Measurements from ENCODE around the gene GPC3. TPM values are rescaled to one million over a fixed set of nuclear protein-coding genes. Genes with fewer than 3 reads are reported as not detected.
"Not testable (repeated sequence)": the region's sequence is repeated elsewhere in the genome, so short reads cannot be mapped to it uniquely, and the experiment has no call there.

The GPC3 gene
- total RNA-seq, 2 donors from 2014 or later: 1.9 to 2.0 TPM

DNA sequence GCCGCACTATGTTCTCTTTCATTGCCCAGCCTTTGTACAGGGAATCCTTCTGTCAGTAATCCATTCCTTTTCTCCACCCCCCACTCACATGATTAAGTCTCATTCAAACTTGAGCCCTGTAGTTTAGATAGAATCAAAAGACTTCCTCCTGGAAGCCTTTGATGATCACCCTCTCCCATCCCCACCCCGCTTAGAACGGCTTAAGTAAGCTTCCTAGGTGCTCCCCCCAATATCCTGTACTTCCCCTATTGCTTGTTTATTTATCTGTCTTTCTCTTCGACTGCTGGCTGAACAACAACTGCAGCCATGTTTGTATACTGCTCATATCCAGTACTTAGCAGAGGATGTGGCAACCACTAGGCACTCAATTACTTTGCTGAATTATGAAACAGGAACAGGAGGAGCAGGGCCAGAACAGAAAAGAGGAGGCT lies 38.5 kb upstream of the GPC3 start:
- H3K27ac ChIP-seq: no peak overlapping the region
- no peaks in the 10 kb centered on the region for H3K36me3 ChIP-seq
- H3K4me1 ChIP-seq: no peaks in the 10 kb centered on the region

DNA sequence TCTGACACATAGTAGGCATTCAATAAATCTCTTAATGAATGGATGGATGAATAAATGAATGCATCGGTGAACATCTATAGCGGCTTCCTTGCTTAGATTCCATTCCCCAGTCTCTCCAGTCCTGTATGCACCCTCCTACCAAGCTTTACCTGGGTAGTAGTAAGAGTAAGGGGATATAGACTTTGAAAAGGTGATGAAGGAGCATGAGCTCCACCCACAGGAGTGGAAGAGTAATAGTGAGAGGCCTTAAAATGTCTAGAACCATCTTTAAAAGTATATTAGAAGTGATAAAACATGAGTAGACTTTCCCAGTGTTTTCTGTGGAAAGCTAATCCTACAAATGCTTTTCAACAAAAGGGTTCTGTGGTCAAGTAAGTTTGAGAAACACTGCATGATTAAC lies 35.5 kb upstream of the GPC3 start:
- TF ChIP-seq, protein P1, sequence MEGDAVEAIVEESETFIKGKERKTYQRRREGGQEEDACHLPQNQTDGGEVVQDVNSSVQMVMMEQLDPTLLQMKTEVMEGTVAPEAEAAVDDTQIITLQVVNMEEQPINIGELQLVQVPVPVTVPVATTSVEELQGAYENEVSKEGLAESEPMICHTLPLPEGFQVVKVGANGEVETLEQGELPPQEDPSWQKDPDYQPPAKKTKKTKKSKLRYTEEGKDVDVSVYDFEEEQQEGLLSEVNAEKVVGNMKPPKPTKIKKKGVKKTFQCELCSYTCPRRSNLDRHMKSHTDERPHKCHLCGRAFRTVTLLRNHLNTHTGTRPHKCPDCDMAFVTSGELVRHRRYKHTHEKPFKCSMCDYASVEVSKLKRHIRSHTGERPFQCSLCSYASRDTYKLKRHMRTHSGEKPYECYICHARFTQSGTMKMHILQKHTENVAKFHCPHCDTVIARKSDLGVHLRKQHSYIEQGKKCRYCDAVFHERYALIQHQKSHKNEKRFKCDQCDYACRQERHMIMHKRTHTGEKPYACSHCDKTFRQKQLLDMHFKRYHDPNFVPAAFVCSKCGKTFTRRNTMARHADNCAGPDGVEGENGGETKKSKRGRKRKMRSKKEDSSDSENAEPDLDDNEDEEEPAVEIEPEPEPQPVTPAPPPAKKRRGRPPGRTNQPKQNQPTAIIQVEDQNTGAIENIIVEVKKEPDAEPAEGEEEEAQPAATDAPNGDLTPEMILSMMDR (IDR thresholded peaks at IDR 0.05): no peak
- H3K9ac ChIP-seq (ENCODE audit: low read depth in 2 of 2, low read length in 2 of 2): no peak overlapping the region
- no peaks in the 10 kb centered on the region for H3K36me3 ChIP-seq
- no peak overlapping the region for H3K27ac ChIP-seq
- no peak for DNase-seq
- no peaks in the 10 kb centered on the region for H3K9me3 ChIP-seq
- no peak overlapping the region for H3K4me3 ChIP-seq
- no peaks in the 10 kb centered on the region for H3K27me3 ChIP-seq
- no peaks in the 10 kb centered on the region for H3K4me1 ChIP-seq
- intact Hi-C loops (cut with DNase I): no loop called here

More for the DNA sequence above, 38.5 kb upstream of the GPC3 start:
- Histone ChIP-seq H3K9ac (ENCODE audit: low read depth in 2 of 2, low read length in 2 of 2) (no peak overlapping the region), H3K4me3 (no peak overlapping the region), H3K9me3 (no peaks in the 10 kb centered on the region), H3K27me3 (no peaks in the 10 kb centered on the region)
- intact Hi-C loops (cut with DNase I): no loop called here
- TF ChIP-seq, protein P1 (IDR thresholded peaks at IDR 0.05): no peak
- no peak for DNase-seq

DNA sequence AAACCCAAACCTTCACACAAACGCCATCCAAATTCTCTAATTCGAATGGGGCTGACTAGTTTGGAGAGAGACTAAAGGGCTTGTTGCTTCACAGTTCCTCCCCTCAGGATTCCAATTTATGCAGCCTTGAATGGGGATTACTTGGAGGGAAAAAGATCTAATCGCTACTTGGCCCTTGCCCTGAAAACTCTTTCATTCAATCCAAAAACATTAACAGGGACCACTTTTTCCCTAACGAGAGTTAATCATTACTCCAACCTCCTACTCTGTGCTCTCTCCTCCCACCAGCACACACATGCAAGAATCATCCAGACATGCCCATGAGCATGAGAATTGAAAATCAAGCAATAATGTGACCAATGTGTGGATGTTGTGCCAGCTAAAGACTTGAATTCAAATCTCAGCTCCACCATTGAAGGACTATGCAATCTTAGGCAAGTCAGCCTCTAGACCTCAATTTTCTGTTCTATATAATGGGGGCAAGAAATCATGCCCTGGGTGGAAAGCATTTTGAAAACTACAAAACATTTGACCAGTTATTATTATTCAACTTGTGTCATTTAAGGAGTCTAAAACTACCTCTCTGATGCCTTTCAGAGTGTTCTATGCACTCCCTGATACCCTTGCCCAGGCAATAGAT lies 34.3 kb upstream of the GPC3 start:
- DNase-seq: no peak
- no peaks in the 10 kb centered on the region for H3K9me3 ChIP-seq
- H3K4me3 ChIP-seq: no peak overlapping the region
- H3K36me3 ChIP-seq: no peaks in the 10 kb centered on the region
- no peak overlapping the region for H3K9ac ChIP-seq (ENCODE audit: low read depth in 2 of 2, low read length in 2 of 2)
- intact Hi-C loops (cut with DNase I): no loop called here
- H3K27ac ChIP-seq: no peak overlapping the region
- no peaks in the 10 kb centered on the region for H3K4me1 ChIP-seq
- TF ChIP-seq, protein P1 (IDR thresholded peaks at IDR 0.05): no peak
- no peaks in the 10 kb centered on the region for H3K27me3 ChIP-seq

DNA sequence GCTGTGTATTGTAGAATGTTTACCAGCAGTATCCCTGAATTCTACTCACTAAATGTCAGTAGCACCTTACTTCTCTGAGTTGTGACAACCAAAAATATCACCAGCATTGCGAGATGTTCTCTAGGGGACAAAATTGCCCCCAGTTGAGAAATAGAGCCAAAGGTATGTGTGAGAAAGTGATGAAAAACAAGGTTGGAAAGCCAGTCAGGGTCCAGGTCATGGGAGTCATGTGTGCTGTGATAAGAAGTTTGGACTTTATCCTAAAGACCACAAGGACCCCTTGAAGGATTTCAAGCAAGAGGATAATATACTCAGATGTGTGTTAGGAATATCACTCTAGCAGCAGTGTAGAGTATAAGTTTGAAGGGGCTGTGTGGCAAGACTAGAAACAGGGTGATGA lies 30.9 kb upstream of the GPC3 start:
- DNase-seq; intact Hi-C loops (cut with DNase I); H3K27me3 ChIP-seq; H3K4me3 ChIP-seq; H3K9me3 ChIP-seq; H3K27ac ChIP-seq; H3K4me1 ChIP-seq; H3K9ac ChIP-seq (ENCODE audit: low read depth in 2 of 2, low read length in 2 of 2); H3K36me3 ChIP-seq: not testable (repeated sequence)

DNA sequence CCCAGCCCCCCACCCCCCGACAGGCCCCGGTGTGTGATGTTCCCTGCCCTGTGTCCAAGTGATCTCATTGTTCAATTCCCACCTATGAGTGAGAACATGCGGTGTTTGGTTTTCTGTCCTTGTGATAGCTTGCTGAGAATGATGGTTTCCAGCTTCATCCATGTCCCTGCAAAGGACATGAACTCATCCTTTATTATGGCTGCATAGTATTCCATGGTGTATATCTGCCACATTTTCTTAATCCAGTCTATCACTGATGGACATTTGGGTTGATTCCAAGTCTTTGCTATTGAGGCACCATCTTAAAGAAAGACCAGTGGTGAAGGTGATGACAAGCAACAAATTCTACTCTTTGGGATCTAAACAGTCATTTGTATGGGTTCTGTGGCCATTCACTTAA lies 30.1 kb upstream of the GPC3 start:
- H3K9ac ChIP-seq (ENCODE audit: low read depth in 2 of 2, low read length in 2 of 2); H3K36me3 ChIP-seq; H3K4me1 ChIP-seq; intact Hi-C loops (cut with DNase I); DNase-seq; H3K4me3 ChIP-seq; H3K27me3 ChIP-seq; H3K27ac ChIP-seq; H3K9me3 ChIP-seq: not testable (repeated sequence)

DNA sequence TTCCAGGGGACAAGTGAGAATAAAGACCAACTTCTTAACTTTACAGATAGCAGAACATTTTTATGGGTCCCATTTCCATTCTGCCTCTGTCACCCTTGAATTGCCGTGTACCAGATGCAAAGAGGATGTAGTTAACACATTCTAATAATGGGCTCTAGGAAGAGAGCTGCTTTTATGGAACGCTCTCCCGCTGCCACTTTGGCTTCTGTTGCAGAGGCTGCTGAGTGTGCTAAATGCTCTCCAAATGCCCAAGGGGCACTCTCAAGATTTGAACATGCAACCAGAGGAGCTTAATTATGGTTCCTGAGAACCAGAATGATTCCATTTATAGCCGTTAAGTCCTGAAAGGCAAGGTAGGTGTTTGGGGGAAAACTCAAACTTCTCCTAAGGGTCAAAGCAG lies 28.1 kb upstream of the GPC3 start:
- Histone ChIP-seq H3K9me3 (no peaks in the 10 kb centered on the region), H3K9ac (ENCODE audit: low read depth in 2 of 2, low read length in 2 of 2) (no peak overlapping the region), H3K4me1 (no peaks in the 10 kb centered on the region), H3K27me3 (no peaks in the 10 kb centered on the region), H3K36me3 (no peaks in the 10 kb centered on the region), H3K4me3 (no peak overlapping the region), H3K27ac (no peak overlapping the region)
- intact Hi-C loops (cut with DNase I): no loop called here
- TF ChIP-seq, protein P1 (IDR thresholded peaks at IDR 0.05): no peak
- no peak for DNase-seq
